Fibroblast of pulmonary artery (primary cell): Measurements from ENCODE around the gene RASA2.
"Not testable (repeated sequence)": the region's sequence is repeated elsewhere in the genome, so short reads cannot be mapped to it uniquely, and the experiment has no call there.

Experiments
- DNase-seq: peaks from one replicate; pipeline ENCODE4 v3.0.0-alpha.2; 2010; ENCODE audit warnings: low read depth
- H3K4me3 ChIP-seq: replicated peaks from 2 replicates; pipeline ENCODE4 v1.5.1; 2011; ENCODE audit warnings: low read depth, mild to moderate bottlenecking, control low read depth, low read length, moderate library complexity
- TF ChIP-seq, protein P1 (sequence below): IDR thresholded peaks from 2 replicates; pipeline ENCODE4 v1.5.1; 2011; ENCODE audit warnings: mild to moderate bottlenecking, control low read depth, low read length, inconsistent platforms; ENCODE audit errors: missing control alignments

Gene RASA2

DNA sequence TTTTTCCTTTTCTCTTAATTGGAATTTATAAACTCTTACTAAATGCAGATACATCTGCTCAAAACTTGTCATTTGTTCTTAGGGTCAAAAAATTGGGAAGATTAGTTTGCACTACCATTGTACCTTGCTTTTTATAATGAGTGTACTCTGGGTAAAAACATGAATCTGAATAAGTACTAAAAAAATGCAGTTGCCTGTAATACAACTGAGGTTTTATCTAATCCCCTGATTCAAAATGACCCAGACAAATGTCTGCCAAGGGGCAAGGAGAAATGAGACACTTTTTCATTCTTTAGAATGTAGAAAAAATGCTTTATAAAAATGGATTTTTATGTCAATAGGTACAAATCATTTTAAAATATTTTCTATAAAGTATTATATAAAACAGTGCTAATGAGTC is 42.4 kb downstream of the RASA2 start:
- TF ChIP-seq, protein P1, sequence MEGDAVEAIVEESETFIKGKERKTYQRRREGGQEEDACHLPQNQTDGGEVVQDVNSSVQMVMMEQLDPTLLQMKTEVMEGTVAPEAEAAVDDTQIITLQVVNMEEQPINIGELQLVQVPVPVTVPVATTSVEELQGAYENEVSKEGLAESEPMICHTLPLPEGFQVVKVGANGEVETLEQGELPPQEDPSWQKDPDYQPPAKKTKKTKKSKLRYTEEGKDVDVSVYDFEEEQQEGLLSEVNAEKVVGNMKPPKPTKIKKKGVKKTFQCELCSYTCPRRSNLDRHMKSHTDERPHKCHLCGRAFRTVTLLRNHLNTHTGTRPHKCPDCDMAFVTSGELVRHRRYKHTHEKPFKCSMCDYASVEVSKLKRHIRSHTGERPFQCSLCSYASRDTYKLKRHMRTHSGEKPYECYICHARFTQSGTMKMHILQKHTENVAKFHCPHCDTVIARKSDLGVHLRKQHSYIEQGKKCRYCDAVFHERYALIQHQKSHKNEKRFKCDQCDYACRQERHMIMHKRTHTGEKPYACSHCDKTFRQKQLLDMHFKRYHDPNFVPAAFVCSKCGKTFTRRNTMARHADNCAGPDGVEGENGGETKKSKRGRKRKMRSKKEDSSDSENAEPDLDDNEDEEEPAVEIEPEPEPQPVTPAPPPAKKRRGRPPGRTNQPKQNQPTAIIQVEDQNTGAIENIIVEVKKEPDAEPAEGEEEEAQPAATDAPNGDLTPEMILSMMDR = no peak
- H3K4me3 ChIP-seq = no peak overlapping the region
- DNase-seq = no peak

DNA sequence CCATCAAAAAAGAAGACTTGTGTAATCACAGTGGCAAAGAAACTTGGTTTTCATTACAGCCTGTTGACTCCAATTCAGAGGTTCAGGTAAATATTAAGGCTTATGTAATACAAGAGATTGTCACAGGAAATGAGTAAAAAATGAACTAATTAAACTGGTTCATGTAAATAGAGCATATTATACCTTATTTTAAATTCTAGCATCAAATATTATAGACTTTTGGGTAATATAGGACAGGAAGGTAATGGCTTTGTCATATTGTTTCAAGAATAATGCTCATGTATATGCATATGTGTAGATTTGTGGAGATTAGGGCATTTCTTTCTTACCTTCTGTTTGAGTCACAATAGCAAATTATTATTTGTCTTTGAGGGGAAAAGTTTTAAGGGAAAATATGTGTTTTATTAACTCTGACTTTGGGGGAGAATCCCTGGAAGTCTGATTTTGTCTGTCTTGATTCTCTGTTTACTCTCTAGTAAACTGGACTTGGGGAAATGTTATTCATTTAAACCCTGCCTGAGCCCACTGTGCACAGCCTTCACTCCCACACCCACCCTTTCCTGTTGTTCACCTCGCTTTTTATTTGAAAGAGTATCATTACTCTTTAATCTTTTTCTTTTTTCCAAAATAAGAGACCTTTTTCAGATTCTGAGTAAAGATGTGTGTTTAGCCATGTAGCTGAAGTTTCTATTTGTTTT is 43.0 kb downstream of the RASA2 start:
- DNase-seq = peak; percentile 59
- H3K4me3 ChIP-seq = peak overlapping the region; percentile 33
- TF ChIP-seq, protein P1 = no peak

DNA sequence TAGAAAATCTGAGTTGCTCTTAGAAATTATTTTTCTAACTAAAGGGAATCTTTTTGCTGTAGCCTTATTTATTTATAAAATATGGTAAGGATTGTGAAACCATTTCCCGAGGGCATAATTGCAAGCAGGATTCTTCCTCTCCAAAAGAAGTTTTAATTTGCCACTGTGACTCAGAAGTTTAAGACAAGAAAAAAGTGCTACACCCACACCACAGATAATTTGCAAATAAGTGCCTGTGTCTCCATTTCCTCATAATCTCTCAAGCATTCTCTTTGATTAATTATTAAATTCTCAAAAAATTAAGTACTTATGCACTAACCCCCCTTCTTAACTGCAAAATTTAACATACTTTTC is 43.6 kb downstream of the RASA2 start:
- peak overlapping the region; percentile 33 for H3K4me3 ChIP-seq
- TF ChIP-seq, protein P1 = no peak
- DNase-seq = peak; percentile 79

DNA sequence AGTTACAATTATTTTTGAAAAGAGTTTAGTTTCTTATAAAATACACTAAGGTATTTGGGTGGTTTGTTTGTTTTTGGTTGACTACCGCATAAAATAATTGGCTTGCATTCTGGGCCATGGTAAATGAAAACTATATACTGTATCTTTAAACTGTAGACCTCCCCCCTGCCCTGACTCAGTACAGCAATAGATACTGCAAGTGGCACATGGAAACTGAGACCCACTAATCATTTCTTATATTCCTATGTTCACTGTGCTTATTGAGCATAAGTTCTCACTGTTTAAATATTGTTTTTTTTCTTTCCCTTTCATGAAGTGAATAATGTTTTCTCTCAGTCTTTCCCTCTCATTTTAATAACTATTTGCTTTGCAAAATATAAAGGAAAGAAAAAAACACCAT is 45.8 kb downstream of the RASA2 start:
- no peak for DNase-seq
- no peak overlapping the region for H3K4me3 ChIP-seq
- TF ChIP-seq, protein P1 = no peak

DNA sequence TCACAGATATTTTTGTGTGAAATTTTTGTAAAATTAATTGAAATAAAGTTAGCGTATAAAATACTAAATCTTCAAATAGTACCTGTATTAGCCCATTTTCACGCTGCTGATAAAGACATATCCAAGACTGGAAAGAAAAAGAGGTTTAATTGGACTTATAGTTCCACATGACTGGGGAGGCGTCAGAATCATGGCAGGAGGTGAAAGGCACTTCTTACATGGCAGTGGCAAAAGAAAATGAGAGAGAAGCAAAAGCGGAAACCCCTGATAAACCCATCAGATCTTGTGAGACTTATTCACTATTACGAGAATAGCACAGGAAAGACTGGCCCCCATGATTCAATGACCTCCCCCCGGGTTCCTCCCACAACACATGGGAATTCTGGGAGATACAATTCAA is 49.2 kb downstream of the RASA2 start:
- H3K4me3 ChIP-seq, DNase-seq: not testable (repeated sequence)

DNA sequence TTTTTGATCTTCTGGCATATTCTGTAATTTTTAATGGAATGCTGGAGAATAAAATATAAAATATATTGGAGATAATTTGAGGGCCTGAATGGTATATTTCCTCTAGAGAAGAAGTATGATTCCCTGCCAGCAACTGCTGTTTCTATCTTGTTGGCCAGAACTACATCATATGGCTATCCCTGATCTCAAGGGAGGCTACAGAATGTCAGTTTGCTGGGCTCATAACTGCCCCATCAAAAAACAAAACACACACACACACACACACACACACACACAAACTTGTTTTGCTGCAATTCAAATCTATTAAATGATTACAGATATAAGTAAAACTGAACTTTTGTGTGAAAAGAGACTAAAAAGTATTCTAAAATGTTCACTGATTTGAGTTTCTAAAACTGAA is 51.0 kb downstream of the RASA2 start:
- DNase-seq = peak; percentile 56
- TF ChIP-seq, protein P1 = no peak
- H3K4me3 ChIP-seq = no peak overlapping the region

DNA sequence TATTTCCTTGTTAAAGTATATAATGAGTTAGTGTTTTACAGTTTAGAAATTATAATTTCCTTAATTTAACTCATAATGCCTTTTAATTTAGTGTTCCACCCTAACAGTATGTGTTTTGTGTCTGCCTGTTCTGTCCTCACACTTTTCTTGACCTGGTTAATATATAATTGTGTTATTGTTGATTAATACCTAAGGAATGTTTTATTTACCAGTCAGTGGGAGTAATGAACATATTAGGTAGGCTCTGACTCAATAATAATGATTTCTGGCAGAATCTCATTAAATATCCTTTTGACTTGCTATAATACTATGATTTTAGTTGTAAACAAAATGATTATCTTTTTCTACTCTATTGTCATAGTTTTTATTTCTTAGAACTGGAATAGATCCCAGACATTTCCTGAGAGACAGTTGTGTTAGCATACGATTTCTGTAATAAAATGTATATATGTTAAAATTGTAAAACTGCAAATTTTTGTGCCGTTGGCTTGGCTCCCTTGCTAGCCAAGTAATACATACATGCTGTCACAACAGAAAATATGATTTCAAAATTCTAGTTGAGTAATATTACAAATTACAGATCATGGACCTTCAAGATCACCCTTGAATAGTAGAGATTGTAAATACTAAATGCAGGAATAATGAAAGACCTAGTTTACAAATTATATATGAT is 51.9 kb downstream of the RASA2 start:
- TF ChIP-seq, protein P1 = no peak
- peak; percentile 38 for DNase-seq
- no peak overlapping the region for H3K4me3 ChIP-seq
